SJSA1 (cell line): ENCODE results near the gene STBD1. TPM values are rescaled to one million over a fixed set of nuclear protein-coding genes. Genes with fewer than 3 reads are reported as not detected.

Source experiments
- DNase-seq, 2 experiments: peaks; one replicate each; pipeline ENCODE4 v3.0.0-alpha.2; 2015 to 2020; ENCODE audit warnings: low spot score in 2 of 2, low read depth in 1 of 2
- H3K27ac ChIP-seq: fragments of 250-450 bp; sonication (Bioruptor Pico); 2 replicates; pipeline ENCODE4 v1.5.1; 2020; ENCODE audit warnings: mild to moderate bottlenecking, moderate library complexity
- H3K27me3 ChIP-seq: fragments of 250-450 bp; sonication (Bioruptor Pico); replicated peaks from 2 replicates; pipeline ENCODE4 v1.5.1; 2020; ENCODE audit warnings: mild to moderate bottlenecking, moderate library complexity
- H3K36me3 ChIP-seq: fragments of 250-450 bp; sonication (Bioruptor Pico); 2 replicates; pipeline ENCODE4 v1.5.1; 2020; ENCODE audit warnings: mild to moderate bottlenecking
- H3K4me1 ChIP-seq: fragments of 250-450 bp; sonication (Bioruptor Pico); replicated peaks from 2 replicates; pipeline ENCODE4 v1.6.1; 2021; ENCODE audit warnings: mild to moderate bottlenecking
- H3K4me3 ChIP-seq: fragments of 250-450 bp; sonication (Bioruptor Pico); 2 replicates; pipeline ENCODE4 v1.5.1; 2020; ENCODE audit warnings: mild to moderate bottlenecking
- H3K9me3 ChIP-seq: fragments of 250-450 bp; sonication (Bioruptor Pico); replicated peaks from 2 replicates; pipeline ENCODE4 v1.5.1; 2020; ENCODE audit warnings: mild to moderate bottlenecking
- total RNA-seq: library from RNA; depleted of rRNA; stranded (reverse); fragments of >200 nt; shearing (Covaris generic); gene quantifications from 2 replicates; pipeline ENCODE4 v1.2.3, GENCODE V29; 2014

Gene STBD1
- total RNA-seq, 1 experiment from 2014 or later = 10.3 TPM

GRCh38 chr4:76300012-76300411, 6.5 kb upstream of the STBD1 start:
- no peak overlapping the region for H3K27ac ChIP-seq
- H3K36me3 ChIP-seq = no peaks in the 10 kb centered on the region
- peaks cover 3% of the 10 kb centered on the region for H3K9me3 ChIP-seq
- no peak overlapping the region for H3K4me3 ChIP-seq
- peaks cover 27% of the 10 kb centered on the region for H3K4me1 ChIP-seq
- H3K27me3 ChIP-seq = no peaks in the 10 kb centered on the region
- peak in 1 of 2 experiments; percentile 17 for DNase-seq

DNA sequence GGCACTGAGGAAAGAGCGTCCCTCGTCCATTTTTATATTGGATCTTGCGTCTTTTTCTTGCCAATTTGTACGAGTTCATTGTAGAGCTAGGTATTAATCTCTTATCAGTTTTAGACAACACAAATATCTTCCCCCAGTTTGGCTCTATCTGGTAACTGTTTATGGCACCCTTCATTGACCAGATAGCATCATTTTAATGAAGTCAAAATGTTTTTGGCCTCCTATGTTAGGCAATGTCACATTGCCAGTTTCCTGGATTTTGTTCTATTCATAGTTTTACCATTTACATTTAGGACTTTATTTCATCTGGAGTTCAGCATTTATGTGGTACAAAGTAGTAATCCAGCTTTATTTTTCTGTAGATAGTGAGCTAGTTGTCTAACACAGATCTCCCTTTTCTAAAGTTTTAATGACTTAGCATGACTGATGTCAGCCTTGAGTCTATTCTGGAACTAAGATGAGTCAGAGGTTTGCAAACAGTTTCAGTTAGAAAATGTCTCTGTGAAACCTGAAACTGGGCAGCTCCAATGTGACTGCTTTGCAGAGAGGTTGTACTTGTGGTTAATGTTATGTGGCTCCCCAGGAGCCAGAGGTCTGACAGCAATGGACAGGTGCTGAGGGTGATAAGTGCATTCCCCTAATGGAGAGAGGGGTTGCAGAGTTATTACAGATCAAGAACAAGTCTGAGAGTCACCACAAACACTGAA, 5.3 kb upstream of the STBD1 start:
- H3K27me3 ChIP-seq = no peaks in the 10 kb centered on the region
- no peaks in the 10 kb centered on the region for H3K36me3 ChIP-seq
- DNase-seq = peak; percentile 54 to 63
- H3K9me3 ChIP-seq = peaks cover 3% of the 10 kb centered on the region
- H3K4me1 ChIP-seq = peaks cover 33% of the 10 kb centered on the region
- peak overlapping the region; percentile 38 for H3K27ac ChIP-seq
- H3K4me3 ChIP-seq = no peak overlapping the region

GRCh38 chr4:76301775-76302162, 4.8 kb upstream of the STBD1 start:
- H3K27me3 ChIP-seq = no peaks in the 10 kb centered on the region
- H3K4me3 ChIP-seq = no peak overlapping the region
- no peaks in the 10 kb centered on the region for H3K36me3 ChIP-seq
- H3K27ac ChIP-seq = no peak overlapping the region; the same call in 1 of the 2 replicates
- H3K9me3 ChIP-seq = no peaks in the 10 kb centered on the region; the same call in 1 of the 2 replicates
- no peak for DNase-seq
- H3K4me1 ChIP-seq = peaks cover 33% of the 10 kb centered on the region

DNA sequence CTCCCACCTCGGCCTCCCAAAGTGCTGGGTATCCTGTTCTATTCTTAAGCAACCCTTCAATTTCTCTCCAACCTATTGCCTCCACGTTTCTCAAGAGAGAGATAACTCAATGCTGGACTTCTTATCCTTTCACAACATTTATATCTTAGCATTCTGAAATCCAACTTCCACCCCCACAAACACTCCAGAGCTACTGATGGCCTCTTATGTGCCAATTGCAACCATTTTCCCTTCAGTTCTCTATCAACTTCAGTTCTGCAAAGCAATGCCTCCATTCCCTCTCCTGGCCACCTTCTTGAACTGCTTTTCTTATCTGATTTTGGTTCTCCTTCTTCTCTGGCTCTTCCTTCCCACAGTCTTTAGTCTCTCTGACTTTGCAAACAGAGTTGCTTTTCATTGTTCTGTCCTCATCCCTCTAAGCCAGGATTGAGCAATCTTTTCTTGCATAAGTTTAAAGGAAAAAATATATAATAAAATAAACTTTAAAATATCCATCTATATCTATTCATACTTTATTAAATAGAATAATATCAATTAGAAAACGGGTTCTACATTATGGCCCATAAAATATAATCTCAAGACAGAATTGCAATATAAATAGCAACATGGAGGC, 3.6 kb upstream of the STBD1 start:
- H3K36me3 ChIP-seq = no peaks in the 10 kb centered on the region
- no peaks in the 10 kb centered on the region for H3K27me3 ChIP-seq
- no peak overlapping the region for H3K27ac ChIP-seq
- peaks cover 40% of the 10 kb centered on the region for H3K4me1 ChIP-seq
- H3K9me3 ChIP-seq = no peaks in the 10 kb centered on the region; the same call in 1 of the 2 replicates
- no peak for DNase-seq
- no peak overlapping the region for H3K4me3 ChIP-seq

DNA sequence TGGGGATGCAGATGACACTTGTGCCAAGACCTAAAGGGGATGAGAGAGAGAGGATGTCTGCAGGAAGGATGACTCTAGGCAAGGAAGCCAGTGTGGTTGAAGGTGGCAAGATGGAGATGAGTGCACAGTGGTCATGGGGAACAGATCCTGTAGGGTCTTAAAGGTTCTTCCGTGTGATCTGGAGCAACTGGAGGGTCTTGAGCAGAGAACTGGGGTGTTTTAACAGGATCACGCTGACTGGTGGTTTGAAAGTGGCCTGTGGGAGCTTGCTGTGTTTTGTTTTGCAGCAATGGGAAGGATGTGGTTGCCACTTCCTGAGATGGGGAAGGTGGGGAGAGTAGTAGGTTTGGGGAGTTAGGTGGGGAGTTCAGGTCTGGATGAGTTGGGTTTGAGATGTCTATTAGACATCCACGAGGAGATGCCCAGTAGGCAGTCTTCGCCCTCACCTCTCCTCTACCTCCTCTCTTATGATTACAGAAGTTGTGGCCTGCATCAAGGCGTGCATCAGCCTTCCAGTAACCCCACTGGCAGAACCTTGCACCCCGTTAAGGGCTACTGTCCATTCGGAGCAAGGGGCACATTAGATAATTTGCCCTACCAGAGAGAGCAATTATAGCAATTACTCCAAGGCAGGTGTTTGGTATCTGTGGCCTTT, 1.4 kb upstream of the STBD1 start:
- Histone ChIP-seq H3K4me1 (peaks cover 35% of the 10 kb centered on the region), H3K27me3 (no peaks in the 10 kb centered on the region), H3K27ac (no peak overlapping the region), H3K4me3 (peak overlapping the region; percentile 59), H3K9me3 (no peaks in the 10 kb centered on the region), H3K36me3 (peaks cover 16% of the 10 kb centered on the region)
- no peak for DNase-seq

GRCh38 chr4:76306882-76307659, 538 bp downstream of the STBD1 start:
- peak overlapping the region; percentile 55 for H3K27ac ChIP-seq

GRCh38 chr4:76307660-76308014, 1.1 kb downstream of the STBD1 start:
- Histone ChIP-seq H3K9me3 (no peaks in the 10 kb centered on the region), H3K36me3 (peaks cover 21% of the 10 kb centered on the region), H3K27ac (no peak overlapping the region), H3K4me3 (peak overlapping the region; percentile 59), H3K4me1 (peaks cover 13% of the 10 kb centered on the region), H3K27me3 (no peaks in the 10 kb centered on the region)
- DNase-seq = no peak

More at GRCh38 chr4:76306882-76307659, 538 bp downstream of the STBD1 start:
- H3K4me1 ChIP-seq = peaks cover 16% of the 10 kb centered on the region
- H3K4me3 ChIP-seq = peak overlapping the region; percentile 59
- no peaks in the 10 kb centered on the region for H3K27me3 ChIP-seq
- no peaks in the 10 kb centered on the region for H3K9me3 ChIP-seq
- DNase-seq = peak; percentile 59 to 65
- H3K36me3 ChIP-seq = peaks cover 21% of the 10 kb centered on the region

- DNase-seq = no peak
- Histone ChIP-seq H3K27ac (no peak overlapping the region), H3K4me3 (no peak overlapping the region), H3K9me3 (no peaks in the 10 kb centered on the region), H3K36me3 (peaks cover 21% of the 10 kb centered on the region), H3K4me1 (peaks cover 13% of the 10 kb centered on the region), H3K27me3 (no peaks in the 10 kb centered on the region)
These were observed 2.0 kb downstream of the STBD1 start for GRCh38 chr4:76308548-76308947.

DNA sequence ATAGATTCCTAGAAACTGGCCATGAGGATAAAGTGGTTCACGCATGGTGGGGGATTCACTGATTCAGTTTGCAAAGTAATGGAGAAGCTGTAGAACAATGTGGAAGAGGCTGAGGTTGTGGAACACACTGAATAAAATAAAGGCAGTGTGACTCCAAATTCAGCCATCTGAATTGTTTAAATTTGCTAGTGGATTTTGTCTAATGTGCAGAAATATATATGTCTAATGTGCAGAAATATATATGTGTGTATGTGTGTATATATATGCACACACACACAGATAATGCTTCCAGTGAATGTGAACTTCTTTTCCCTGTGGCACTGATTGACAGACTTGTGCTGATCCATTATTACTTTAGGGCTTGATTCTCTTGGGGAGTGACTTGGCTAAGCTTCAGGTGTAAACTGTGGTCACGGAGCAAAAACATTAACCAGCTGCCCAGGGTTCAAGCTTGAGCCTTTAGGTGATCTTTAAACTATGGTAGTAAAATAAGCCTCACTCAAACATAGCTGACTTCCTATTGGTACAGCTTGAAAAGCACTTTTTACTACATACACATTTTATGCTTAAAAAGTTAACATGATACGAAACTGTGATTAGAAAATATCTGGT, 3.5 kb downstream of the STBD1 start:
- Histone ChIP-seq H3K27ac (no peak overlapping the region), H3K4me1 (peaks cover 13% of the 10 kb centered on the region)

GRCh38 chr4:76310683-76311082, 4.2 kb downstream of the STBD1 start:
- no peak for DNase-seq
- H3K9me3 ChIP-seq = 0 out of 2 replicates have a peak, but pooled peaks cover 1% of the 10 kb centered on the region
- H3K27ac ChIP-seq = no peak overlapping the region
- H3K4me1 ChIP-seq = peaks cover 9% of the 10 kb centered on the region
- peaks cover 21% of the 10 kb centered on the region for H3K36me3 ChIP-seq
- H3K27me3 ChIP-seq = no peaks in the 10 kb centered on the region
- H3K4me3 ChIP-seq = no peak overlapping the region

More for the DNA sequence above, 3.5 kb downstream of the STBD1 start:
- Histone ChIP-seq H3K36me3 (peaks cover 21% of the 10 kb centered on the region), H3K27me3 (no peaks in the 10 kb centered on the region), H3K9me3 (no peaks in the 10 kb centered on the region), H3K4me3 (no peak overlapping the region)
- DNase-seq = no peak

DNA sequence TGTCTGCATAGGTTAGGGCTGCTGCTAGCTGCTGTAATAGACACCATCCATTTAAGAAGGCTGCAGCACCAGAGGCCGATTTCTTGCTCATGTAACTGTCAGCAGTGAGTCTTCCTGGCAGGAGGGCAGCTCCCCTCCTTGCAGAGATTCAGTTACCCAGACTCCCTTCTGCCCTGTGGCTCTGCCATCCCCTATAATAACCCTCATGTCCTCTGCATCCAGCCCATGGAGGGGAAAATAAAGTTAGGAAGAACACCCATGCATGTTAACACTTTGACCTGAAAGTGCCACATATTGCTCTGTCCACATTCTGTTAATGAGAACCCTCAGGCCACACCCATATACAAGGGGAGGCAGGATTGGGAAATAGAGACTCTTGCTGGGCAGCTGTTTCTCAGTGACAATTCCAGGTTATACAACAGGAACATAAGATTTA, 5.4 kb downstream of the STBD1 start:
- Histone ChIP-seq H3K27me3 (no peaks in the 10 kb centered on the region), H3K27ac (no peak overlapping the region), H3K4me1 (peaks cover 7% of the 10 kb centered on the region), H3K9me3 (0 out of 2 replicates have a peak, but pooled peaks cover 3% of the 10 kb centered on the region), H3K36me3 (peaks cover 21% of the 10 kb centered on the region), H3K4me3 (no peak overlapping the region)
- DNase-seq = no peak

DNA sequence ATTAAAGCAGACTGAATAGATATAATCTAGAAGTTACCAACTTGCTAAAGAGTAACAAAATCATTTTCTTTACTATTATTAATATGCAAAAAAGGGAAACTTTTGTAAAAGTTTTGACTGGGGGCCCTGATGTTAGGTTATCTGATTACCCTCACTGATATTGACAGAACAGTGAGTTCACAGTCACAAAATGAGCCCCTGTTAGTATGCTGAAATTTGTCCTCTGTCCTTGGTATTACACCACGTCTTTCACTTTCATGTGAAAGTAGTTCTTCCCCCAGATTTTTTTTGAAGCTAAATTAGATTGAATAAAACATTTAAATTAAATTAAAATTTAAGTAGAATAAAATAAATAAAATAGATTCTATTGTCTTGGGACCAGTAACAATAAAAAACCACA, 5.9 kb downstream of the STBD1 start:
- DNase-seq = no peak
- Histone ChIP-seq H3K9me3 (0 out of 2 replicates have a peak, but pooled peaks cover 3% of the 10 kb centered on the region), H3K4me3 (no peak overlapping the region), H3K27ac (no peak overlapping the region), H3K4me1 (peaks cover 4% of the 10 kb centered on the region), H3K27me3 (no peaks in the 10 kb centered on the region), H3K36me3 (peaks cover 21% of the 10 kb centered on the region)

GRCh38 chr4:76313547-76313946, 7.0 kb downstream of the STBD1 start:
- H3K4me3 ChIP-seq = no peak overlapping the region
- no peaks in the 10 kb centered on the region for H3K27me3 ChIP-seq
- no peaks in the 10 kb centered on the region for H3K4me1 ChIP-seq
- 0 out of 2 replicates have a peak, but pooled peaks cover 3% of the 10 kb centered on the region for H3K9me3 ChIP-seq
- no peak for DNase-seq
- no peak overlapping the region for H3K27ac ChIP-seq
- peaks cover 21% of the 10 kb centered on the region for H3K36me3 ChIP-seq
